Ovary (tissue), 3 donors: ENCODE measurements around the gene AKT1.

Source experiments
- CTCF ChIP-seq, 3 donors: fragments of 450-650 bp in 2 of 3; fragments of 200-600 bp in 1 of 3; IDR thresholded peaks; one replicate each; pipeline versions ENCODE4 v1.5.1 to v1.8.0; 2016 to 2022; ENCODE audit warnings: antibody characterized with exemption in 3 of 3, mild to moderate bottlenecking in 1 of 3
- EP300 ChIP-seq: sonication (generic); formaldehyde crosslinking; IDR thresholded peaks from one replicate; pipeline ENCODE4 v1.6.1; 2017; ENCODE audit warnings: antibody characterized with exemption
- donor health status: DM: no; HTN: no; CAD: no.

DNA sequence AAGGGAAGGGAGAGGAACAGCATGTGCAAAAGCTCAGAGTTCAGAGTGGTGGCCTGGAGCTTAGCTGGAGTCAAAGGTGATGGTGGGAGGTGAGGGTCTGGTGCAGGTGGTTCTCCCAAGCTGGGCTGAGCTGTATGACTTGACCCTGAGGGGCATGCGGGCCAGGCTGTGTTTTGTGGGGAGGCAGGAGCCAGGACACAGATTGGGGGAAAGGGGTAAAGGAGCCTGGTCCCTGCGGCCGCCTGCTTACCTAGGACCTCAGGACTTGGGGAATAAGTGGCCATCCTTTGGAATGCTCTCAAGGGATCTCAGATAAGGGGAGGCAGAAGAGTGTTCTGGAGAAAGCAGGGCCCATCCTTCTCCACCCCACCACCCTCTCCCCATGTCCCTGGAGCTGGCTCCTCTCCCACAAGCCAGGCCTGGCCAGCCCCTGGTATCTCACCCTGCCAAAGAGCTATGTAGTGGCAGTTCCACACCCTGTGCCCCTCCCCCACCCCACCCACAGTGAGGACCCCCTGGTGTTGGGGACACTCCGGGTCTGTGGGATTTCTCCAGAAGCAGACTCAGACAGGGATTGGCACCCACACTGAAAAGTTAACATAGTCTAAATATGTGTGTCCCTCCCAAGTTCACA is 49.6 kb upstream of the AKT1 start:
- TF ChIP-seq CTCF (IDR thresholded peaks at IDR 0.05), result no peak
- TF ChIP-seq EP300, result no peak
